Measurements from ENCODE around the gene MUC4. TPM values are rescaled to one million over a fixed set of nuclear protein-coding genes. Genes with fewer than 3 reads are reported as not detected.
A peak's percentile ranks its signal among the peaks of the same experiment; 100 is the strongest.

The MUC4 gene
- total and polyA plus RNA-seq, 2 of the 4 experiments (the other 2 are of a cell fraction) = not detected

DNA sequence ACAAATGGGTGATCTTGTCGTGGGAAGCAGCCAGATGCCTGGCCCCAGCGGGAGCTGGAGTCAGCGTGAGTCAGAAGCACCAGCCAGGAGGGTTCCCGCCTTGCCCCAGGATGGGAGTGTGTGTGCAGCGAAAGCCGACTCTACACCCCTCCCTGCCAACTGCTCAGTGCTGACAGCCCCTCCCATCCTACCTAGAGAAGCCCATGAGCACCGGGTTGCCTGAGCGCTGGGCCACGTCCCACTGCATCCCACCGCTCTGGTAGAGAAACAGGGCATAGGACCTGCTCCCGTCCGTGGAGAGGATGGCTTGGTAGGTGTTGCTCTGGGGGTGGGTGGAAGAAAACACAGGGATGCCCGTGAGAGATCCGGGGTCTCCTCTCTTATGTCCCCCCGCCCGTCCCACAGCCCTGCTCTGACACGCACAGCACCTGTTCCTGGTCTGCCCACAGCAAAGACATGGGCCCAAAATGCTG lies 42.9 kb downstream of the MUC4 start:
- H2AFZ ChIP-seq (replicated peaks; ENCODE audit: low read length, poor library complexity) = peak overlapping the region; percentile 32
- H3K36me3 ChIP-seq (ENCODE audit: control insufficient read depth, insufficient read depth, low read length) = no peaks in the 10 kb centered on the region
- no peak overlapping the region for H3K18ac ChIP-seq (ENCODE audit: low read depth, low read length)
- ChIA-PET POLR2A (ENCODE audit: unreplicated experiment) (no interaction called here), CTCF (no interaction called here)
- no peak overlapping the region for H2AK9ac ChIP-seq (replicated peaks; ENCODE audit: low read depth, low read length, poor library complexity)
- H3K27ac ChIP-seq (ENCODE audit: insufficient read depth, low read length) = no peak overlapping the region
- H2AK5ac ChIP-seq (ENCODE audit: low read depth, low read length) = no peak overlapping the region
- H2BK15ac ChIP-seq (ENCODE audit: low read depth, low read length) = no peak overlapping the region
- TF ChIP-seq FOS (IDR thresholded peaks at IDR 0.05; ENCODE audit: low read depth, low read length) (no peak), MXI1 (IDR thresholded peaks at IDR 0.05; ENCODE audit: borderline replicate concordance, low read depth, low read length) (no peak), CEBPB (IDR thresholded peaks at IDR 0.05; ENCODE audit: low read depth, low read length) (no peak), CHD1 (IDR thresholded peaks at IDR 0.05; ENCODE audit: low read depth, low read length) (no peak), RCOR1 (IDR thresholded peaks at IDR 0.05; ENCODE audit: insufficient replicate concordance, low read length) (no peak)
- TF ChIP-seq, protein P1, sequence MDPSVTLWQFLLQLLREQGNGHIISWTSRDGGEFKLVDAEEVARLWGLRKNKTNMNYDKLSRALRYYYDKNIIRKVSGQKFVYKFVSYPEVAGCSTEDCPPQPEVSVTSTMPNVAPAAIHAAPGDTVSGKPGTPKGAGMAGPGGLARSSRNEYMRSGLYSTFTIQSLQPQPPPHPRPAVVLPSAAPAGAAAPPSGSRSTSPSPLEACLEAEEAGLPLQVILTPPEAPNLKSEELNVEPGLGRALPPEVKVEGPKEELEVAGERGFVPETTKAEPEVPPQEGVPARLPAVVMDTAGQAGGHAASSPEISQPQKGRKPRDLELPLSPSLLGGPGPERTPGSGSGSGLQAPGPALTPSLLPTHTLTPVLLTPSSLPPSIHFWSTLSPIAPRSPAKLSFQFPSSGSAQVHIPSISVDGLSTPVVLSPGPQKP (IDR thresholded peaks at IDR 0.05; ENCODE audit: borderline replicate concordance, low read depth, low read length) = no peak
- TF ChIP-seq, protein P2, sequence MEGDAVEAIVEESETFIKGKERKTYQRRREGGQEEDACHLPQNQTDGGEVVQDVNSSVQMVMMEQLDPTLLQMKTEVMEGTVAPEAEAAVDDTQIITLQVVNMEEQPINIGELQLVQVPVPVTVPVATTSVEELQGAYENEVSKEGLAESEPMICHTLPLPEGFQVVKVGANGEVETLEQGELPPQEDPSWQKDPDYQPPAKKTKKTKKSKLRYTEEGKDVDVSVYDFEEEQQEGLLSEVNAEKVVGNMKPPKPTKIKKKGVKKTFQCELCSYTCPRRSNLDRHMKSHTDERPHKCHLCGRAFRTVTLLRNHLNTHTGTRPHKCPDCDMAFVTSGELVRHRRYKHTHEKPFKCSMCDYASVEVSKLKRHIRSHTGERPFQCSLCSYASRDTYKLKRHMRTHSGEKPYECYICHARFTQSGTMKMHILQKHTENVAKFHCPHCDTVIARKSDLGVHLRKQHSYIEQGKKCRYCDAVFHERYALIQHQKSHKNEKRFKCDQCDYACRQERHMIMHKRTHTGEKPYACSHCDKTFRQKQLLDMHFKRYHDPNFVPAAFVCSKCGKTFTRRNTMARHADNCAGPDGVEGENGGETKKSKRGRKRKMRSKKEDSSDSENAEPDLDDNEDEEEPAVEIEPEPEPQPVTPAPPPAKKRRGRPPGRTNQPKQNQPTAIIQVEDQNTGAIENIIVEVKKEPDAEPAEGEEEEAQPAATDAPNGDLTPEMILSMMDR (conservative IDR thresholded peaks at IDR 0.05; ENCODE audit: low read depth, low read length) = no peak
- ATAC-seq (ENCODE audit: low read depth) (no peak), DNase-seq (no peak)
- H3K27me3 ChIP-seq (ENCODE audit: control insufficient read depth, insufficient read depth, low read length) = peaks cover 12% of the 10 kb centered on the region; the same call in 1 of the 2 replicates
- BruUV-seq (replicated peaks) = no TSS peak
- no peak overlapping the region for H3K4me3 ChIP-seq (ENCODE audit: insufficient read depth, low read depth, low read length)
- no peak overlapping the region for H3K23ac ChIP-seq (ENCODE audit: low read depth, low read length)
- in situ Hi-C loops (cut with MboI; ENCODE audit: low sequenced_read_pairs) = no loop called here
- WGBS, 2 experiments (ENCODE audit: extremely low coverage in 2 of 2, insufficient read length in 1 of 2) = 71% methylated on average over 1 of the region's 17 CpGs; no CpG with 5 or more reads in 1 of the 2 experiments
- H2BK20ac ChIP-seq (ENCODE audit: low read depth, low read length) = no peak overlapping the region
- H3K56ac ChIP-seq (ENCODE audit: extremely low read depth, insufficient read depth, low read length) = no peak overlapping the region
- peaks cover 3% of the 10 kb centered on the region; the same call in 1 of the 2 replicates for H3K9me3 ChIP-seq (ENCODE audit: control insufficient read depth, insufficient read depth, low read length)
- no peak overlapping the region for H2BK5ac ChIP-seq (ENCODE audit: low read depth, low read length, poor library complexity, severe bottlenecking)
- no peak overlapping the region for H3K4me2 ChIP-seq (ENCODE audit: low read depth, low read length)
- no peaks in the 10 kb centered on the region for H3K4me1 ChIP-seq (ENCODE audit: control insufficient read depth, insufficient read depth, low read length)
- no peaks in the 10 kb centered on the region for H3K79me1 ChIP-seq (ENCODE audit: low read depth in 1 of 2, low read length in 2 of 2)
- no peaks in the 10 kb centered on the region for H4K20me1 ChIP-seq (ENCODE audit: insufficient read depth, low read length)
- no peak overlapping the region for H3K9ac ChIP-seq (ENCODE audit: low read depth, low read length)
- intact Hi-C loops (cut with micrococcal nuclease) = no loop called here
- H4K8ac ChIP-seq (ENCODE audit: low read depth in 2 of 2, low read length in 2 of 2) = no peak overlapping the region
- dilution Hi-C loops (cut with HindIII; ENCODE audit: low sequenced_read_pairs, unreplicated experiment) = no loop called here
- H3K4ac ChIP-seq (ENCODE audit: low read depth, low read length) = no peak overlapping the region
- H4K91ac ChIP-seq (ENCODE audit: insufficient read depth, low read depth, low read length) = no peak overlapping the region
- no peak overlapping the region for H4K5ac ChIP-seq (ENCODE audit: low read depth, low read length)
- no peak overlapping the region for H3K14ac ChIP-seq (replicated peaks; ENCODE audit: low read depth, low read length)
- H2BK120ac ChIP-seq (ENCODE audit: low read depth, low read length) = no peak overlapping the region
- H3K9me1 ChIP-seq (ENCODE audit: insufficient read depth, low read length) = no peaks in the 10 kb centered on the region

All from IMR-90 (cell line).